IPS-NIHi7 (cell line): ENCODE results near the gene ACIN1.

ENCODE experiments used
- DNase-seq: peaks from one replicate; pipeline ENCODE4 v3.0.0; 2012; ENCODE audit warnings: mixed read lengths; ENCODE audit errors: extremely low spot score

ACIN1 gene, protein sequence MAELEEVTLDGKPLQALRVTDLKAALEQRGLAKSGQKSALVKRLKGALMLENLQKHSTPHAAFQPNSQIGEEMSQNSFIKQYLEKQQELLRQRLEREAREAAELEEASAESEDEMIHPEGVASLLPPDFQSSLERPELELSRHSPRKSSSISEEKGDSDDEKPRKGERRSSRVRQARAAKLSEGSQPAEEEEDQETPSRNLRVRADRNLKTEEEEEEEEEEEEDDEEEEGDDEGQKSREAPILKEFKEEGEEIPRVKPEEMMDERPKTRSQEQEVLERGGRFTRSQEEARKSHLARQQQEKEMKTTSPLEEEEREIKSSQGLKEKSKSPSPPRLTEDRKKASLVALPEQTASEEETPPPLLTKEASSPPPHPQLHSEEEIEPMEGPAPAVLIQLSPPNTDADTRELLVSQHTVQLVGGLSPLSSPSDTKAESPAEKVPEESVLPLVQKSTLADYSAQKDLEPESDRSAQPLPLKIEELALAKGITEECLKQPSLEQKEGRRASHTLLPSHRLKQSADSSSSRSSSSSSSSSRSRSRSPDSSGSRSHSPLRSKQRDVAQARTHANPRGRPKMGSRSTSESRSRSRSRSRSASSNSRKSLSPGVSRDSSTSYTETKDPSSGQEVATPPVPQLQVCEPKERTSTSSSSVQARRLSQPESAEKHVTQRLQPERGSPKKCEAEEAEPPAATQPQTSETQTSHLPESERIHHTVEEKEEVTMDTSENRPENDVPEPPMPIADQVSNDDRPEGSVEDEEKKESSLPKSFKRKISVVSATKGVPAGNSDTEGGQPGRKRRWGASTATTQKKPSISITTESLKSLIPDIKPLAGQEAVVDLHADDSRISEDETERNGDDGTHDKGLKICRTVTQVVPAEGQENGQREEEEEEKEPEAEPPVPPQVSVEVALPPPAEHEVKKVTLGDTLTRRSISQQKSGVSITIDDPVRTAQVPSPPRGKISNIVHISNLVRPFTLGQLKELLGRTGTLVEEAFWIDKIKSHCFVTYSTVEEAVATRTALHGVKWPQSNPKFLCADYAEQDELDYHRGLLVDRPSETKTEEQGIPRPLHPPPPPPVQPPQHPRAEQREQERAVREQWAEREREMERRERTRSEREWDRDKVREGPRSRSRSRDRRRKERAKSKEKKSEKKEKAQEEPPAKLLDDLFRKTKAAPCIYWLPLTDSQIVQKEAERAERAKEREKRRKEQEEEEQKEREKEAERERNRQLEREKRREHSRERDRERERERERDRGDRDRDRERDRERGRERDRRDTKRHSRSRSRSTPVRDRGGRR

DNA sequence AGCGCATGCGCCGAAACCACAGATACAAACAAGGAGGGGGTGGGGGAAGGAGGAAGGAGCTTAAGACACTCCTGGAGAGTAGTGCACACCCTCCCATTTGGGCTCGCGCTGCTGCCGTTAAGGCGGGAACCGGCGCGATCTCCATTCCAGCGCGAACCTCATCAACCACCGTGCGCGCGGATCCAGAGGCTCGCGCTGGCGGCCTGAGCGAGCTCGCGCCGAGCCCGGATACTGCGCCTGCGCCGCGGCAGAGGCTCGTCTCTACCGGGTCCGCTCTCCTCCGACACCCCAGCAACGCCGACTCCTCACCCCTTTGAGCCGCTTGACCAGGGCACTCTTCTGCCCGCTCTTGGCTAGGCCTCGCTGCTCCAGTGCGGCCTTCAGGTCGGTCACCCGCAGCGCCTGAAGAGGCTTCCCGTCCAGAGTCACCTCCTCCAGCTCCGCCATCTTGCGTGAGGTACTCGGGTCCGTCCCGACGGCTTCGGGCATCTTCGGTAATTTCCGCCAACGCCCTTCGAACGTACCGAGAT is at the start of gene ACIN1:
ACIN1 (minus strand) TSS at position 471 of the 530 bp plus-strand sequence; CDS start at position 447, 24 bp downstream.
- no peak for DNase-seq

DNA sequence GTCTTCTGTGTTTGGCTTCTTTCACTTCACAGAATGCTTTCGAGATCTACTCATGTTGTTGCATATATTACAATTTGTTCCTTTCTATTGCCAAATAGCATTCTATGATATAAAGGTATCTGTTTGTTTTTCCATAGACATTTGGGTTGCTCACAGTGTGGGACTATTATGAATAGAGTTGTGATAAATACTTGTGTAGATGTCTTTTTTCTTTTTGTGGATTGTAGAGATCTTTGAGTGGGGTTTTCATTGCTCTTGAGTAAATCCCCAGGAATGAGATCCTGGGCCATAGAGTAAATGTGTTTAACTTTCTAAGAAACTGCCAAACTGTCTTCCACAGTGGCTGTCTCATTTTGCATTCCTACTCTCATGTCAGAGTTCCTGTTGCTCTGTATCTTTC is 49.0 kb upstream of the ACIN1 start:
- DNase-seq: no peak

DNA sequence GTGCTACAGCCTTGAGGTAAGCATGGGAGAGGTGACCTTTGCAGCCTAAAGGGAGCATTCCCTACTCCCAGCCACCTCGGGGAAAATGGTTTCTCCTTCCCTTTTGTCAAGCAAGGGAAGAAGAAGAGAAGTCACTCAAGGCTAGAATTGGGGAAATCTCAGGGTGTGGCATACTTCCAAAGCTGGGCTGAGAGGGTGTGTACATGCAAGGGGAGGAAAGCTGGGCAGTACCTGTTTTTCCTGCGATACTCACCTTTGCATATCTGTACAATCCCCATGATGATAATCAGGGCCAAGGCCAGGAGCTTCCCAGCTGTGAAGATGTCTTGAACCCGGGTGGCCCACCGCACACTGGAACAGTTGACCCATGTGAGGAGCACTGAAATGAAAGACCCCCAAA is 47.9 kb upstream of the ACIN1 start:
- no peak for DNase-seq

DNA sequence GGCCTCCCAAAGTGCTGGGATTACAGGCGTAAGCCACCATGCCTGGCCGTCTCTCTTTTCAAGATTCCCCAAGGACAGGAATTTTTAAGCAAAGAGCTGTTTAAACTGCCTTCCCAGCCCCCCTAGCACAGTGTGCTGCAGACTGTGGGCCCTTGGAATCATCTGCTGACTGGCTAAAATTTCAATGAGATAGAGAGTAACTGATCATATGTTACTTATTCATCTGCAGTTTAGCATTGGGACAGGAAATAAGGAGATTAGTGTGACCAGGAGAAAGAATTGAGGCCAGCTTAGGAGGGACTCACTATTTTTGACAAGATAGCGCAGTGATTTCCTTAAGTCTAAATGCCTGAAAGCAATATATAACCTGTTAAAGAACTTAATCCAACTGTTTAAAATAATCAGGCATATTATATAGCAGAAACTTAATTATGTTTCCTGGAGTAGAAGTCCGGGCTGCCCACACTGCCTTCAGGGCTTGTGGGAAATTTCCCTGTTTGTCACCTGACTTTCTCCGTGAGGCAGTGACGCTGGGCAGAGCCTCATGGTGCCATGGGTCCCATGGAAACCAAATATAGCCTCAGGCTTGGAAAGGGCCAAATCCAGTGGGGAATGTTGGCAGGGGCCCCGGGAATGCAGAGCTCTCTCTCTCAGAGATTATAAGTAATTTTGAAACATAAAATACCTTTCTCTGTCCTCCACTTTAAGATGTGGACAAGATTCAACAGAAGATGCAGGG is 46.9 kb upstream of the ACIN1 start:
- no peak for DNase-seq

DNA sequence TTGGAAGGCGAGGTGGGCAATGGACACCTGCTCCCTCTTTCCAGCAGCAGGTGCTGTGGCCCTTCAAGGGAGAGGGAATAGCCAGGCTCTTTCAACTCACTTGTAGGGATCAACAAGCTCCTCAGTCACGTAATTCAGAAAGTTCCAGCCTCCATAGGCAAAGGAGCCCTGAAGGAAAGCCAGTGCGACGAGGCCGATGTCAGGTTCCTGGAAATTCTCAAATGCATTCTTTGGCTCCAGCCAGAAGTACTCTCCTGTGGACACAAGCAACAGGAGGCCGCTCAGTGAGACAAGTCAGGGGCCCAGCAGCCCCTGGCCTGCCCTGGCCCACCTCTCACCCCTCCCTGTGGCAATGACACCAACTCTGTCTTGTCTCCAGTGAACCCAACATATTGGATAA is 45.4 kb upstream of the ACIN1 start:
- DNase-seq: no peak

DNA sequence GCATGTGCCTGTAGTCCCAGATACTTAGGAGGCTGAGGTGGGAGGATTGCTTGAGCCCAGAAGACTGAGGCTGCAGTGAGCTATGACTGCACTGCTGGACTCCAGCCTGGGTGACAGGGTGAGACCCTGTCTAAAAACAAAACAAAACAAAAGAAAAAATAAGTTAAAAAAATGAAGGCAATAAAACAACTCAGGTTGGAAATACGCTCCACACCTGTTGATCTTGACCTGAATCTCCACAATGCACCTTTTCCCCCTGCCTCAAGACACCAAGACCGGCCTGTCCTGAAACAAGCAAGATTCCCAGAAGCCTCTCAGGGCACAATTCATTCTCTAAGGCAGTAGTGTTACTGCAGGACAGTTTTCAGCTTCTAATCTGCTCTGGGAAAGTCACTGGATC is 44.9 kb upstream of the ACIN1 start:
- DNase-seq: no peak

DNA sequence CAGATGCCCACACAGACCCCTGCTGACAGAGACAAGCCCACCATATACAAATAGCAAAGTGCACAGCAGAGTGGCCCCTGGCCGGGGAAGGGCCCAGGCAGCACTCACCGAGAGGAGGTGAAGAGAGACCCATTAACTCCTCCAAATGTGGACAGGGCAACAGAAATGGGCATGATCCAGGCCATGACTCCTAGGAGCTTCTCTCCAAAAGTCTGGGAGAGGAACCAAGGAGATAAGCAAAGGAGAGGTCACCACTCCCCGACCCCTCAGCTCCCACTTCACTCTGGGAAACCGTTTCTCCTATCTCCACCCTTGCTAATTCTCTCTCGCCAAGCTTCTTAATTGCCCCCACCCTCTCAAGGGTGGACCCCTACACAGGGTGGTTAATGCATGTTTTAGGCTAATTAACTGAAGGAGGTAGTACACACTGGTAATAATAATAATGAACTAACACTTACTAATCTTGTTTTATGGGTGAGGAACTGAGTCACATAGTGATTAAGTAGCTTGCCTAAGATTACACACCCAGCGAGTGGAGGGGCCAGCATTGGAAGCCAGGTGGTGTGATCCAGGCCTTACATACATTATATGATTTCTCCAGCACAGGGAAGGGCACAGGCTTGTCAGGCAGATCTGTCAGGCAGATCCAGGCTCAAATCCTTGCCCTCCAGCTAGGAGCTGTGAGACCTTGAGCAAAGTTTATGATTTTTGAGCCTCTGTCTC is 43.0 kb upstream of the ACIN1 start:
- DNase-seq: no peak

DNA sequence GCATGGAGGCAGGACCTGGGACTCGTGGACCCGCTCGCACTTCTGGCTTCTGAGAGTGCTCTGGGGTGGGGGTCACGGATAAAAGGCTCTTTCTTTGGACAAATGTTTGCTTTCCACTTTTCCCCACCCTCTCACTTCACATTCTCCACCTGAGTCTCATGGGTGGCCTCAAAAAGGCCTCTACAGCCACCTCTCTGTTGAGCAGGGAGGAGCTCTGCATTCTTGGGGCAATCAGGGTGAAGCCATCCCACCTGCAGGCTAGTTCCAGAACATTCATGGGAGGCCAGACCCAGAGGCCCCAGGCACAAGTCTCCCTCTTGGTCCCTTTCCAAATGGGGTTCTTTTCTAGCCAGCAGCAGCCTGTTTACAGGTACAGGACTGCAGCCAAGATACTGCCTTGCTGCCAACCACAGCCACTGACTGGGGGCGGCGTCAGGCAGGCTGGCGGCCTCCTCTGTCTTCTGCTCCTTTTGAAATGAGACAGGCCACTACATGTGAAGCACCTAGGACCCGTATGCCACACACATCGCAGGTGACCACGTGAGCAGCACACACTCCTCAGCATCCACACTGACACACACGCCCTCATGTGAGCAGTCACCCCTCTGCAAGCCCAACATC is 42.4 kb upstream of the ACIN1 start:
- no peak for DNase-seq

DNA sequence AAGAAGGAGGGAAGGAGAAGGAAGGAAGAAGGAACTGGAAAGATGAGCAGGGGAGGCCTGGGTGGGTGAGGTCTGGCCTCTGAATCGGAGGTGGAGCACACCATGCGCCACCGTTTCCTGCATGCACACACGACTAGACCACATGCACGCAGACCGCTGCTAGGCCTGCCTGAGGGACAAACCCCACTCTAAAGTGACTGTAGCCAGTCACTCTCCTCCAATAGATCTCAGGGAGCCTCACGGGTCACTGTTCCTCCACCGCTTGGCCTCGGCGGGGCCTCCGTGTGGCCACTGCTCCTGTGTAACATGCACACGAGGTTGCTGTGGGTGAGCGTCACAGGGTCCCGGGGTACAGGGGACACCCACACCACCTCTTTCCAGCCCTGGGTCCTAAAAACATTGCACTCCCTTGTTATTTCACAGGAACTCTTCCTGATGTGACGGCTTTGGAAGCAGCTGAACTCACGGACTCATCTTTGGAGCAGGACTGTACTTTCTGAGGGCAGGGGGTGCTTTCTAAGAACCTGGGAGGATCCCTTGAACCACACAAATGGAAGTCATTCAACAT is 41.7 kb upstream of the ACIN1 start:
- DNase-seq: no peak

DNA sequence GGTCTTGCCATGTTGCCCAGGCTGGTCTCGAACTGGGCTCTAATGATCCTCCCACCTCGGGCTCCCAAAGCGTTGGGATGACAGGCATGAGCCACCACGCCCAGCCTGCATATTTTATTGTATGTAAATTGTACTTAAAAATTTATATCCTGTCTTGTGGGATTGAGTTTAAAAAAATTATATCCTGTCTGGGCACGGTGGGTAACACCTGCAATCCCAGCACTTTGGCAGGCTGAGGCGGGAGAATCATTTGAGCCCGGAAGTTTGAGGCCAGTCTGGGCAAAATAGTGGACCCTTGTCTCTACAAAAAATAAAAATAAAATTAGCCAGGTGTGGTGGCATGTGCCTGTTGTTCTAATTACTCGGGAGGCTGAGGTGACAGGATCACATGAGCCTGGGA is 38.0 kb upstream of the ACIN1 start:
- no peak for DNase-seq

DNA sequence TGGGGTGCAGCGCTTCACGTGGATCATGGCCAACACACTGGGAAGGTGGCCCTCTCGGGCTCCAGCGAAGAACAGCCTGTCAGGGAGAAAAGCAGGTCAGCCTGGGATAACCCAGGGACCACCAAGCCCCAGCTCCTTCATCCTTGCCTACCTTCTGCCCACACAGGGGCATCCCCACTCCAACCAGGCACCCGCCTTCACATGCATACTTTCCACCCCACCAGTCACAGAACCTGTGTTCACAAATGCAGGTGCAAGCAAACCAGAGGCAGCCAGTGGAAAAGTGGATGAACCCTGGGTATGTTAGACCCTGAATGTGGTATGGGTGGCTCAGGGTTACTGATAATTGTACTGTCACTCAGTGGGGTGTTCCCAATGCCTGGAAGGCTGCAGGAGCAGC is 36.5 kb upstream of the ACIN1 start:
- no peak for DNase-seq

DNA sequence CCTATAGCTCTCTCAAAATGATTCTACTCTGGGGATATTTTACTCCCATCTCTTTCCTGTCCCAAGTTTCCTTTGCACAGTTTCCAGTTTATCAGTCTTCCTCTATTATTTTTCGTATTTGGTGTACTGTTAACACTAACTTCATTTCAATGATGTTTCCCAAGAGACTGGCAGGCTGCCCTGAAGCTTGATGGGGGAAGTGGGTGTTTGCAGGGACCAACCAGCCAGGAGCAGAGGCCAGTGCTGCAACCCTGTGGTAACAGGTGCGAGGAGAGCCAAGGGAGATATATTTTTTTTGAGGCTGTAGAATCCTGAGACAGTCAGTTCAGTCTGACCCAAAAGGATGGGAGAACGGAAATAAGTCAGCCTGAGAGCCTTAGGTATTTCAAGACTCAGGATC is 35.9 kb upstream of the ACIN1 start:
- no peak for DNase-seq

DNA sequence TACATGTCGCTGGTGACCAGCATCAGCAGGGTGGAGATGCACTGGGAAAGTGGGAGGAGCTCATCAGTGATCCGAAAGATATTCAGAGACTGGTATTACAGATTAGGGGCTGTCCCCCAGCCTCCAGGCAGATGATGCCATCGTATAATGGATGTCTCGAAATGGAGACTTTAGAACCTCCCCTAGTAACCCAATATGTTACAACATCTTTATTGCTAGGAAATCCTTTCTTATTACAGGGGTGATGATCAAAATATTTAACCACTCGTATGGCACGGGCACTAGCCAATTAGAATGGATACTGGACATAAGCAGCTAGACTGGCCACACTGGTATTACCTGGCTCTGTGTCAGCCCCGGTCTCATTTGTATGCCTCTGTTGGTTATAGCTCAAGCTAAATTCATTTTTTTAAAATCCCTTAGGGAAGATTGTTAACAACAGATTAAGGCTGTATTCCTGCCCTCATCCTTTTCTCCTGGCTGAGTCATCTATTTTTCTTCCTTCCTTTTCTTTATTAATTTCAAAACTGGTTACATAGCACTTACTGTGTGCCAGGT is 34.9 kb upstream of the ACIN1 start:
- no peak for DNase-seq

DNA sequence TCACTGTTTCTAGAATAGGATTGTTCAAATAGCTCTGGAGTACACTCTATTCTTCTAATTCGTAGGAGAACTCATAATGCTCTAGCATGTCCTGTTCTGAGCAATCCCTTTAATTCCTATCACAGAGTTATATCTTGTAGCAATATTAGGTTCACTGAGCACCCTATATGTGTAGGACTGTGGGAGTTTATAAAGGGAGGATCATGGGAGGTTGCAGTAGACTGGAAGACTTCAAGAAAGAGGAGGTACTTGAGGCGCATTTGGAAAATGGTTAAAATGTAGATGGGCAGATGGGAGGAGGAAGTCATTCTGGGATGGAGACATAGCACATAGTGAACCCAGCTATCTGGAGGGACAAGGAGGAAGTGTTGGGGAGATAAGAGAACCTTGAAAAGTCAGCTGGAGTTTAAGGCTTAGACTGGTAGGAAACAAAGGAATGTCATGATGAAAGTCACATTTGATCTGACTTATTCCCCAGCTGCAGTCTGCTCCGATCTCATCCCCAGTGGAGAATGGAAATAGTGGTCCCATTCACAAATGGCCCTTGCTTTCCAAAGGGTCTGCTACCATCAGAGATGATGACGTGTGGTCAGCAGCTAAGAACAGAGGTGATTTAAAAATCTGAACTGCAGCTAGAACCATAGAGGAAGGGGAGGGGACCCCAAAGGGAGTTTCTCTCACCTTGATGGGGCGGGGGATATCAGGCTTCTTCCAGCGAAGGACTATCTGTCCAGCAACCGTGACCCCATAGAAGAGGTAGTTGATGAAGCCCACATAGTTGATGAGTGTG is 34.2 kb upstream of the ACIN1 start:
- no peak for DNase-seq

DNA sequence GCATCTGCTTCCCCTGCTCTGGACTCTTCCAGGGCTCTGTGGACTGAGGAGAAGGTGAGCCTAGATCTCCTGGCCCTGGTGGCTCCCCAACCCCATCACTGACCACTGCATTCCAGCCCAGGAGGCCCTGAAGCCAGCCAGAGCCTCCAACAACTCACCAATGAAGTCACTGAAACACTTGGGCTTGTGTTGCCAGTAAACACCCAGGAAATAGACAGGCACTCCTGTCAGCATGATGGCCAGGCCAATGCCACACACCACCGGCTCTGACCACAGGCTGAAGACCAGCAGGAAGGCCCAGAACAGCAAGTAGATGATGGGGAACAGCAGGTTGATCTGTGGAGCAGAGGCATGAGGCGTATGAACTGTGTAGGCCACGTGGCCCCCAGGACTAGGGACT is 32.9 kb upstream of the ACIN1 start:
- DNase-seq: no peak

DNA sequence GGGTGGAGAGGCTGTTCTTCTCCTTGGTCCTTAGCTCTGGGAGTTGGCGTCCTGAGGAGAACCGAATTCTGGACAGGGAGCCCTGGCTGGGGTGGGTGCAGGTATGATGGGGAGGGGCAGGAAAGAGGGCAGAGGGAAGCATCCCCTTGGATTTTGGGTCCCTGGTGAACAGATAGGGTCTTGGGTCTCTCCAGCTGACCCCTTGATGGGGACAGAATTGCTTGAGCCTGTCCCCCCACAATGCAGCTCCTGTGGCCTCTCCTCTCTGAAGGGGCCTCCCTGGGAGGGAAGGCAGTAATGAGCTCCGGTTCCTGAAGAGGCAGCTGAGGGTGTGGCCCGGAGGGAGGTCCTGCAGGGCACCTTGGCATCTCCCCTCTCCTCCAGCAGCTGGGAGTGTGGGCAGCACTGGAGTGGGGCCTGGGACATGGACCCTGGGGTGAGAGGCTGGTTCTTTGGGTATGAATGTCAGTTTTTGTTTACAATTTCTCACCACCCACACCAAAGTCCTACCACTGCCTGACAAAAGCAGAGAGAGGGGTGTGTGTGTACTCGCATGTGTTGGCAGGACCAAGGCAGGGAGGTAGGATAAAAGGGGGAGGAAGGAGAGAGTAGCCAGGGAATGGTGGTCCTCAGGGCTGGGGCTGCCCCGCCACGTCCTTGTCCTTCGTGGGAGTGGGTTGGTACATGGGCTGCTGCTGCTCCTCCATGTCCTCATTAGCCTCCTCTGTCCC is 31.8 kb upstream of the ACIN1 start:
- DNase-seq: no peak

DNA sequence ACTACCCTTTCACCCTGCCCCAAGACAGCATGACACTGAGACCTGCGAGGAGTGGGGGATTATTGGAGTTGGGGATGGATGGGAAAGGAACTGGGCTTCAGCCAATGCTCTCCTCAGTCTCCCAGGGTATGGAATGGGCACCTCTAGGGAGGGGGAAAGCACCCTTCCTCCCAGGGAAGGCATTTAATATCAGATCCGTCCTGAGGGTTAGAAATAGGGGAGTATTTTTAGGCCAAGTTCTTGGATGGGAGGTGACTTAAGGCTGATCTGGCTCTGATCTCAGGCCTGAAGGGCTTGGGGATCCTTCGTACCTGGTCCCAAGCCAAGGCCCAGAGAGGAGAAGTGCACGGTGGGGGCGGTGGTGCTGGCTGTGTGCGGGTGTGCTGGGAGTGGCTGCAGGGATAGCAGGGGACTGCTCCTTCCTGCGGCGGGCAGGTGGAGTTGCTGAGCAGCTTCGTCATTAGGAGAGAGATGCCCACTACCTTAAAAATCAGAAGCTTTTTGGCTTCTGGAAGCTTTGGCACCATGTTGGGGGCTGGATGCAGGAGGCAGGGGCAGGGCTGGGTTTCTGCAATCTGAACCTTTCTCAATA is 31.1 kb upstream of the ACIN1 start:
- DNase-seq: peak; percentile 69
